SIG-M5 (cell line): ENCODE results near the gene DCAF7.

Experiments
- DNase-seq: peaks from one replicate; lab custom pipeline; 2025; lab: John Stamatoyannopoulos, UW

Gene DCAF7

GRCh38 chr17:63549946-63550816, at the start of gene DCAF7:
Gene DCAF7, plus strand, starts transcription at chr17:63550477. Its CDS starts 201 bp downstream, at chr17:63550678.
- DNase-seq: peak; percentile 97

- DNase-seq: no peak
Observed at GRCh38 chr17:63500543-63501390, 49.5 kb upstream of the DCAF7 start.

- no peak for DNase-seq
Observed at GRCh38 chr17:63503341-63503705, 47.0 kb upstream of the DCAF7 start.

- no peak for DNase-seq
Observed at GRCh38 chr17:63504261-63504660, 46.0 kb upstream of the DCAF7 start.

GRCh38 chr17:63505341-63505740, 44.9 kb upstream of the DCAF7 start:
- DNase-seq: no peak

- DNase-seq: no peak
Observed at GRCh38 chr17:63506627-63507026, 43.6 kb upstream of the DCAF7 start.

GRCh38 chr17:63511331-63511730, 38.9 kb upstream of the DCAF7 start:
- DNase-seq: no peak

GRCh38 chr17:63512388-63512787, 37.9 kb upstream of the DCAF7 start:
- no peak for DNase-seq

GRCh38 chr17:63512896-63513644, 37.2 kb upstream of the DCAF7 start:
- DNase-seq: no peak

- DNase-seq: no peak
Observed at GRCh38 chr17:63514477-63514876, 35.8 kb upstream of the DCAF7 start.

- DNase-seq: no peak
Observed at GRCh38 chr17:63514974-63515373, 35.3 kb upstream of the DCAF7 start.

- DNase-seq: no peak
Observed at GRCh38 chr17:63515426-63515825, 34.9 kb upstream of the DCAF7 start.

GRCh38 chr17:63516910-63517824, 33.1 kb upstream of the DCAF7 start:
- DNase-seq: no peak

GRCh38 chr17:63517825-63518534, 32.3 kb upstream of the DCAF7 start:
- DNase-seq: no peak

GRCh38 chr17:63519116-63519881, 31.0 kb upstream of the DCAF7 start:
- no peak for DNase-seq

GRCh38 chr17:63519972-63520882, 30.1 kb upstream of the DCAF7 start:
- no peak for DNase-seq

GRCh38 chr17:63523253-63523855, 26.9 kb upstream of the DCAF7 start, which contains the start of gene KCNH6:
Gene KCNH6, plus strand, starts transcription at chr17:63523358. Its CDS starts 56 bp downstream, at chr17:63523414.
- DNase-seq: no peak

GRCh38 chr17:63524051-63524450, 26.2 kb upstream of the DCAF7 start:
- DNase-seq: no peak
